ENCODE results near the gene FOXC2.

Gene FOXC2

DNA sequence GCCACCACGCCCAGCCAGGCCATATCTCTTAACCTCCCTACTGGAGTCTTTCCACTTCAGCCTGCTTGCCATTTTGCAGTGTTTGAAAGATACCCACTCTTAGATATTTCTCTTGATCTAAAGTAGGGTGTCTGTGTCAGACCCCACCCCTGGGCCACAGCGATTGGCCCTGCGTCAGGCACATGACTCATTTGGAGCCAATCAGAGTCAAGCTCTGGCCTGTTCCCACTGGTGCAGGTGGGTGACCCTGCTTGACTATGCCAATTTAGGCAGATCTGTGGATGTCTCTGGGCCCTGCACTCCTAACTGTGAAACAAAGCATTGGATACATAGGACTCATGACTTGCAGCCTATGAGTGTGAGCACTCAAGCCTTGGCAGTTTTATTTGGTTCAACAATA, 39.3 kb downstream of the FOXC2 start:
- Histone ChIP-seq H3K9me3 (no peaks in the 10 kb centered on the region), H3K4me1 (peaks cover 4 to 55% (median 38%) of the 10 kb centered on the region in 4 donors), H3K4me3 (no peak overlapping the region), H3K36me3 (no peaks in the 10 kb centered on the region), H3K27ac (no peak overlapping the region), H3K27me3 (no peaks in the 10 kb centered on the region)
- DNase-seq: peak in 1 of 2 donors; percentile 38
- intact Hi-C loops (cut with DNase I; ENCODE audit: low total_unique reads): no loop called here
- TF ChIP-seq, protein P1, sequence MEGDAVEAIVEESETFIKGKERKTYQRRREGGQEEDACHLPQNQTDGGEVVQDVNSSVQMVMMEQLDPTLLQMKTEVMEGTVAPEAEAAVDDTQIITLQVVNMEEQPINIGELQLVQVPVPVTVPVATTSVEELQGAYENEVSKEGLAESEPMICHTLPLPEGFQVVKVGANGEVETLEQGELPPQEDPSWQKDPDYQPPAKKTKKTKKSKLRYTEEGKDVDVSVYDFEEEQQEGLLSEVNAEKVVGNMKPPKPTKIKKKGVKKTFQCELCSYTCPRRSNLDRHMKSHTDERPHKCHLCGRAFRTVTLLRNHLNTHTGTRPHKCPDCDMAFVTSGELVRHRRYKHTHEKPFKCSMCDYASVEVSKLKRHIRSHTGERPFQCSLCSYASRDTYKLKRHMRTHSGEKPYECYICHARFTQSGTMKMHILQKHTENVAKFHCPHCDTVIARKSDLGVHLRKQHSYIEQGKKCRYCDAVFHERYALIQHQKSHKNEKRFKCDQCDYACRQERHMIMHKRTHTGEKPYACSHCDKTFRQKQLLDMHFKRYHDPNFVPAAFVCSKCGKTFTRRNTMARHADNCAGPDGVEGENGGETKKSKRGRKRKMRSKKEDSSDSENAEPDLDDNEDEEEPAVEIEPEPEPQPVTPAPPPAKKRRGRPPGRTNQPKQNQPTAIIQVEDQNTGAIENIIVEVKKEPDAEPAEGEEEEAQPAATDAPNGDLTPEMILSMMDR (IDR thresholded peaks at IDR 0.05): no peak

- TF ChIP-seq, protein P1 (IDR thresholded peaks at IDR 0.05): no peak
- no peaks in the 10 kb centered on the region for H3K9me3 ChIP-seq
- intact Hi-C loops (cut with DNase I; ENCODE audit: low total_unique reads): no loop called here
- no peaks in the 10 kb centered on the region for H3K36me3 ChIP-seq
- H3K4me1 ChIP-seq: peaks cover 9 to 56% (median 36%) of the 10 kb centered on the region in 4 donors
- no peaks in the 10 kb centered on the region for H3K27me3 ChIP-seq
- peak overlapping the region; percentile 84 to 89 for H3K27ac ChIP-seq
- H3K4me3 ChIP-seq: no peak overlapping the region
- DNase-seq: no peak
Measured at GRCh38 chr16:86608301-86608747, 41.7 kb downstream of the FOXC2 start.

- H3K4me3 ChIP-seq: no peak overlapping the region
- intact Hi-C loops (cut with DNase I; ENCODE audit: low total_unique reads): no loop called here
- TF ChIP-seq, protein P1 (IDR thresholded peaks at IDR 0.05): no peak
- H3K4me1 ChIP-seq: peaks cover 9 to 64% (median 41%) of the 10 kb centered on the region in 4 donors
- H3K36me3 ChIP-seq: no peaks in the 10 kb centered on the region
- no peak for DNase-seq
- no peaks in the 10 kb centered on the region for H3K9me3 ChIP-seq
- no peaks in the 10 kb centered on the region for H3K27me3 ChIP-seq
- peak overlapping the region; percentile 84 to 89 for H3K27ac ChIP-seq
Measured at GRCh38 chr16:86609115-86609514, 42.5 kb downstream of the FOXC2 start.

- H3K36me3 ChIP-seq: no peaks in the 10 kb centered on the region
- TF ChIP-seq, protein P1 (IDR thresholded peaks at IDR 0.05): no peak
- peaks cover 9 to 69% (median 46%) of the 10 kb centered on the region in 4 donors for H3K4me1 ChIP-seq
- intact Hi-C loops (cut with DNase I; ENCODE audit: low total_unique reads): loop anchor here (5.0 kb wide), 1 partner anchor 32 kb away; the partner anchor contains the start of gene FOXL1
- no peak for DNase-seq
- H3K4me3 ChIP-seq: no peak overlapping the region
- H3K9me3 ChIP-seq: no peaks in the 10 kb centered on the region
- H3K27ac ChIP-seq: peak overlapping the region; percentile 84 to 89
- H3K27me3 ChIP-seq: no peaks in the 10 kb centered on the region
Measured at GRCh38 chr16:86609661-86610060, 43.0 kb downstream of the FOXC2 start.

DNA sequence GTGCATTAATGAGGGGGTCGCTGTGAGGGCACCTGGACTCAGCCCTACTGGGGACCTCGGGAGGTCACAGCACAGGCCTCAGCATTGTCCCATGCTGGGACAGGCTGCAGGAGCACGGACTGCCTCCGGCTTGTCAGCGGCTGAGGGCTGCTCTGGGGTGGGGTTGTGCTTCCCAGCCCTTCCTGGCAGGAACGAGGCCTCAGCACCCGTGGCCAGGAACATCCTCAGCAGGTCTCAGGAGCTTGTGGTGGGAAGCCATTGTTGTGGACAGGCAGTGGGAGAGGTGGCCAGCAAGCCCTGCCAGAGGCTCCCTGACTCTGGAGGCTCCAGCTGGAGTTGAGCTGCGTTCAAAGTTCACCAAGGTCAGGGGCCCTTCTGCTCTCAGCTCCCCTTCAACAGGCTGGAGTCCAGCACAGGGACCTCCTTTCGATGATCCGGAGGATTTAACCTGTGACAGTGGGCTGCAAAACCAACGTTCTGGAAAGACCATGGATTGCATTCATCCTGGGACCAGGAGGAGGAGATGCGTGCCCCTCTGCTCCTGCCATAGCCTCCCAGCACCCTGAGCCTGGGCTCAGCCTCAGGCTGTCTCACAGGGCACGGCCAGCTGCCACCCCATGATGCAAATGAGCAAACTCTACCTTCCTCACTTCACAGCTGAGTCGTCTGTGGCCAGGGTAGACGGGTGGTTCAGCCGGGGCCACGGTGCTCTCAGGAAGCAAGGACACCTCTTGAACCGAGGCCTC, 44.3 kb downstream of the FOXC2 start:
- TF ChIP-seq, protein P1 (IDR thresholded peaks at IDR 0.05): no peak
- H3K4me1 ChIP-seq: peaks cover 9 to 74% (median 46%) of the 10 kb centered on the region in 4 donors
- no peaks in the 10 kb centered on the region for H3K36me3 ChIP-seq
- DNase-seq: no peak
- peak overlapping the region; percentile 14 to 39 for H3K4me3 ChIP-seq
- intact Hi-C loops (cut with DNase I; ENCODE audit: low total_unique reads): loop anchor here (5.0 kb wide), 1 partner anchor 34 kb away; the partner anchor contains the start of gene FOXL1
- H3K27ac ChIP-seq: peak overlapping the region; percentile 84 to 89
- no peaks in the 10 kb centered on the region for H3K9me3 ChIP-seq
- H3K27me3 ChIP-seq: no peaks in the 10 kb centered on the region

All from tibial artery (tissue), 4 donors.